Stimulated activated CD4-positive, alpha-beta T cell treated with anti-CD3 and anti-CD28 coated beads, Interleukin-4, amount 100 ng/mL, for 48 hours (primary cell): ENCODE results near the gene ADGRA3.
"Not testable (repeated sequence)": the region's sequence is repeated elsewhere in the genome, so short reads cannot be mapped to it uniquely, and the experiment has no call there.

ENCODE experiments used
- DNase-seq, 2 donors: peaks; one replicate each; pipeline ENCODE4 v3.0.0-alpha.2; 2020; ENCODE audit warnings: low read depth in 2 of 2

Gene ADGRA3

DNA sequence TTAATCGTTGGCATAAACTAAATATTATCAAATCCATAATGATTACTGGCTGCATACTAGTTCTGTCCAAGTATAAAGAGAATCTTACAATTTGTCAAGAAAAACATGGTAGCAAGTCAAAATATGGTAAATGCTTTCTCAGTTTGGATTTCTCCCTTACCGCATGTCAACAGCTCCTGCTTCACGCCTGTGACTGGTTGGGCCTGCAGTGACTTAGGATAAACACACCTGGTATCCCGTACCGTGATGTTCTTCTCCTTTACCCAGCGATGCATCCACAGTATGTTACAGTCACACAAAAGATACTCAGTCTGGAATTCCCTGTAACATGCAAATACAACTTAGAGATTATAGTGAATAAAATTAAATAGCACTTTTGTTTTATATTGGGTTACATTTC is 71.1 kb downstream of the ADGRA3 start:
- DNase-seq, result no peak

DNA sequence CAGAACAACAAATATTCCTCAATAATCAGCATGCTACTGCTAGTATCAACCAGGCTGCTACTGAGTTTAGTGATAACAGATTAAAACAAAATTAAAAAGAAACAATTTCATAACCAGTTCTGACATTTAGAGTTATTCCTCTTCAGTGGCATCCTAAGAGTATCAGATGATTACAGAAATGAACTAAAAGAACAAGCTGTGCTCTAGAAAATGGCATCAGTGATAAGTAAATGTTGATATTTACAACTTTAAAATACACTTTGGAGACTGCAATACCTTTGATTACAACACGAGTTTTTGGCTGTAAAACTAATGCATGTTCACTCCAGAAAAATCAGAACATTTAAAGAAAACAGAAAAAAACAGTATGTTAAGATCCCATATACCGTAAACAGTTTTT is 72.9 kb downstream of the ADGRA3 start:
- no peak for DNase-seq

DNA sequence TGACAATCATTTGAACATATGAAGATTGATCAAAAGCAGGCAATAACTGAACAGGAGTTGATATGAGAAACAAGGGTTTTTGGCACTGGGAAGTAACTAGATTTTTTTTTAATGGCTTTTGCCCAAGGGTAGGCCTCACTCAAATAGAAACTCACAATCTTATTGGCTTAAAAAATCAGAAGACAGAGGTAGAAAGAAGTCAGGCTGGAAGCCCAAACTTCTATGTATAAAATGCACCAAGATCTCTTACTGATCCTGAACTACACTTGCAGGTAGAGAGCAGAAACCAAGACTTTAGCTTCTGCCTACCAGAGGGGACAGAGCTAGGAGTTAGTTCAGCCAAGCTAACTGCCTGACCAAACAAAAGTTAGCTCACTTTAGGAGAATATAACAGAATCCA is 74.9 kb downstream of the ADGRA3 start:
- no peak for DNase-seq

DNA sequence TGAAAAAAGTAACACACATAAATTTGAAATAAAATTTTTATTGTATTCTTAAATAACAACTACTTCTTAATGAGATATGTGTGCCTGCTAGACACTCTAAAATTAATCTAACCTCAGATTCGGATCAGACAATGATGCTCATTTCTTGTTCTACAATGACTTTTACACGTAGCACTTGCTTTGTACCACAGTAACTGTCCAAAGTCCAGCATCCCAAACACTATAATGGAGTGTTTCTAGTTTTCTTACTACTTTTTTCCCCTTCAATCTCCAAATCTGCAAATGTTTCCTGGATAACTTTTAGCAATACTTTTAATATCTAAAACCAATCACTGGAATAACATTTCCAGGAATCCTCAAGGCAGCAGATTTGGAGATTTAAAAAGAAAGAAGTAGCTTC is 75.9 kb downstream of the ADGRA3 start:
- DNase-seq, result no peak

DNA sequence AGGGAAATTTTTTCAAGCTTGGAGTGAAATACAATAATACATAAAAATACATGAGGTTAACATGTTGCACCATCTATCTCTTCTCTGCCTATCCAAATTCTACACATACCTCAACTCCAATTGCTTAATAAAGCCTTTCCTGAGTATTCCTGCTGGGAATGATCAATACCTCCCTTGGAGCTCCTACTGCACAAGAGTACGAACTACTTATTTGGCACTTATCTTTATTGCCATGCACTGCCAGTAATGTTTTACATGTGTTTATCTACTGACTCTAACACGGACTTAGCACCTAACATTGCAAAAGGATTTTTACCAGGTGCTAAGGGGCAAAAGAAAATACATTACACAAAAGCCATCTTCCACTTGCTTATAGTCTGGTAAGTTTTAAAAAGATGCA is 80.2 kb downstream of the ADGRA3 start:
- no peak for DNase-seq

DNA sequence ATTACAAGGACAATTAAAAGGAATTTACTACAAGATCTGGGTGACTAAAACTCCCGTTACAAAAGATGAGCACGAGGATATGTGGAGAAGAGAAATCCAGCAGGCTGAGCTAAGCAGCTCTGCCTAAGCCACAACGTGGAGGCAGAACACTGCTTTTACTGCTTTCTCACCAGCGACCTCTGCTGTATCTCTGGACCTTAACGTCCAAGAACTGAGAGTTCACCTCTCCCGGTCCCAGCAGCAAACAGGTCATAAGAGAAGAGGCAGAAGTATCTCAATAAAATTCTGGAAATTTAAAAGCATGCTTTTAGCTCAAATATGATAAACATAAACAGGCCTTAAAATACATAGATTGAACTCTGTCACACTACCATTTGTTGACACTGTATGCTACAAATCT is 81.0 kb downstream of the ADGRA3 start:
- DNase-seq, result no peak

DNA sequence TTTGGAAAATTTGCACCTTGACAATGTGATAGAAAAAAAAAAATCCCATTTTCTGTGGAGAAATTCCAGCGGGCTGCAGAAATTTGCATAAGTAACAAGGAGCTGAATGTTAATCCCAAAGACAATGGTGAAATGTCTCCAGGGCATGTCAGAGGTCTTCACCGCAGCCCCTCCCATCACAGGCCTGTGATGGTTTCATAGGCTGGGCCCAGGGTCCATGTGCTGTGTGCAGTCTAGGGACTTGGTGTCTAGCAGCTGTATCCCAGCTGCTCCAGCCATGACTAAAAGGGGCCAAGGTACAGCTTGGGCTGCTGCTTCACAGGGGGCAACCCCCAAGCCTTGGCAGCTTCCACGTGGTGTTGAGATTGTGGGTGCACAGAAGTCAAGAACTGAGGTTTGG is 85.2 kb downstream of the ADGRA3 start:
- DNase-seq, result no peak

DNA sequence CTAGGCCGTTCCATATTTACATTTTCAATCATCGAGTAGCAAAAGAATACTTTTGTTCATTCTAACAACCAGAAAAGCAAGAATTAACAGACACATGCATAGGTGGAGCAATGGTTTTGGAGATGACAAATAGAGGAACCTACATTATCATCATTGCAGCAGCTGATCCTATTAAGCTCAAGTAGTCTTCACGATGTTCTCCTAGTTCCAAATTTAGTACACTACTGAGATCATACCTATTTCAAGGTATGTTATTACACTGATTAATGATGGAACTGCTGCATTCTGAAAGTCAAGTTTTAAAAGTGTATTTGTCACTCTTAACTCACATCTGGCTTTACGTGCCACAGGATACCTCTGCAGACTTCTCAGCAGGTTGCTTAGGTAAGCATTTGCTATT is 87.4 kb downstream of the ADGRA3 start:
- DNase-seq, result no peak

DNA sequence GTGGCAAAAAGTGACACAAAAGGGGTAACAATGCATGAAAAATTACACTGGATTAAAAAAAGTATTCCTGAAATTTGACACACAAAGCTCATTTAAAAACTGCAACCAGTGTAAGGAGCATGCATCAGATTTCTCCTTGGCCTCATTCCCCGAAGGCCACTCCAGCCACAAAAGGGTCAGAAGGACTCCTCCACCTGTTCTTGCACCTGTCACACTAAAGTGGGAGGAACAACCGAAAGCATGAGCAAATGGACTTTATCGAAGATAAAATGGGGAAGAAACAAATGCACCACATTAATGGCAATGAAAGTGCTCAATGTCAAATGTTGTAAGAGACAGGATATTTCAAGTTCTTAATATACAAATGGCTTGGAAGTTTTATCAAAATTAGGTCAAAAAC is 88.2 kb downstream of the ADGRA3 start:
- no peak for DNase-seq

DNA sequence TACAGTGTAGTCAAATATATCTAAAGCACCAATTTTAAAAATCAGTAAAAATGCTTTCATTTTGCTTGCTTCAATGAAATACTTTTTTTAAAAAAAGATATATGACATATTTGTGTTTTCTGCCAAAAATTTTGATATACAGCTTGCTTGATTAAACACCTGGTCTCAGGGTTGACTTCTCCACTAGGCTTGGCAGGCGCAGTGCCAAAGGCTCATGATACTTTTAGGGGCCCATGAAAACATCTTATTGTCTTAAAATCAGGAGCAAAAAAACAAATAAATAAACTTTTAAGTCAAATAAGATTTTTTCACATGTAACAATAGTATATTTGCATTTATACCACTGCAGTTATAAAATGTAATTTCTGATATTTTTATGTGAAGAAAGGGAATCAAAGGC is 95.6 kb downstream of the ADGRA3 start:
- no peak for DNase-seq

DNA sequence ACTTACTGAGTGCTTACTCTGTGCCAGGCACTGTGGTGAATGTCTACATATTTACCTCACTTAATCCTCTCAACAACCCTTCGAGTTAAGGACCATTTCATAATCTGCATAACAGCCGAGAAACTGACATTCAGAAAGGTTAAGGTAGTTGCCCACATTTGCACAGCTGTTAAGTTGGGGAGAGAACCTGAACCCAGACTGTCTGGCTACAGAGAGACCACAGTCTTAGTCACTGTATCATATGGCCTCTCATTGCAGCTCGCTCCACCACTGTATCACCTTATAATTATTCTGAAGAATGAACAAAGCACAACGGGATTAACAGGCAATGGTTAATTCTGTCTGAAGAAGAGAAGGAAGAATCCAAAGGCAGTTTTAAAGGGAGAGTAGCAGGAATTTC is 98.5 kb downstream of the ADGRA3 start:
- DNase-seq, result no peak

DNA sequence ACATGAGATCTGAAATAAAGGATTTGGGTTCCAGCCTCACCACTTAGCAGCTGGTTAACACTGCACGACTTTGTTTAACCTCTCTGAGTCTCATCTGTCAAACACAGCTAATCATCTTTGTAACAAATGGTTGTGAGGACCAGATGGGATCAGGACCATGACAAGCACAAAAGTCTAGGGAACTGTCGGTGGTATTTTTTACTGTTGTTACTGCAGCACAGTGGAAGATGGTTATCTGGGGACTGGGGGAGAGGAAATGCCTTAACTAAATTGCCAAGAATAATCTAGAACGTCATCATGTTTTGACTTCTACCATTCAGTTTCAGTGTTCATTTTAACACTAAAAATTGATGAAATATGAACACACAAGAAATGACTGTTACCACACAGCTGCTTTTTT is 99.5 kb downstream of the ADGRA3 start:
- no peak for DNase-seq

DNA sequence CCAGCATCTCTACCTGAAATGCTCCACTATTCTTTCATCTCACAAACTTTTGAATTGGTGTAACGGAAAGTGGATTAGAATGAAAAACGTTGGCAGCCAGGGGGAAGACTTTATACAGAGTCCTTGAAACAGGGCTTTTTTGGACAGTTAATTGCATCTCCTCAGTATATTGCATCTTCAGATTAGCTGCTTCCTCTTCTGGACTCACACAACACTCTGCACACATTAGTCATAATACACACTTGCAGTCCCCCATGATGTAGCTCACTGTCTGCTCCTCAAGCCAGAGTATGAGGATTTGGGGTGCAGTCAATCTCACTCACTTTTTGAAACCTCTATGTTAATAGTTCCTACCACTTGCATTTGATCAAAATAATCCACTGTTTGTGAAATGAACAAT is 101.0 kb downstream of the ADGRA3 start:
- no peak for DNase-seq

DNA sequence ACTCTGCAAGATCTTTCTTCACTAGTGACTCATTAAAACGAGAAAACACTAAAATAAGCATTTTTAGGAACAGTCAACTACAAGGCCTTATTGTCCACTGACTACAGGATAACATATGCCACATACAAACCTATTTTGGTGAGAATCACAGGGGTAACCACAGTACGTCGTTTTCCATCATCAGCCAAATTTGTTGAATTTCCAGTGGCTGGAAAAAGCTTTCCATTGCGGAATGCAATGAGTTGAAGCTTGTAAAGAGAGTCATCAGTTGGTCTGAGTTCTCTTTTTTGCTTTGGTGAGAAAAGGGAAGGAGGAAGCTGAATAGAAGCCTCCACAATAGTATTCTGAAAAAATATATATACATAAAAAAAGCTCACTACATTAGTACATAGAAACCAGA is 102.4 kb downstream of the ADGRA3 start:
- no peak for DNase-seq

DNA sequence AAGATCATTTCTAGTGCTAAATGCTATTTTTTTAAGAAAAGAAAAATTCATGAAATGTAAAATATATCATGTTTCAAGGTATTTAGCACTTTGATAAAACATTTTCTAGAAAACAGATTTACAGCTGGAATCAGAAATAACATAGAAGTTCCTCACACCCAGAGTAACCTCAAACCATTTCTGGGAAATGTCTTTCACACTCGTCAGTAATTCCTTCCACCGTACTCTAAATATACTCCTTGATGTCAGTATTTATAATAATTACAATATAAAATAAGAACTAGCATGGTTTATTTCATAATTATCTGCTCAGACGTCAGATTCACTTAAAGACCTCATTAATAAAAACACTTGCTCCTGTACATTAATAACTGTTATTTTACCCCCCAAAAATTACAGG is 103.9 kb downstream of the ADGRA3 start:
- no peak for DNase-seq

DNA sequence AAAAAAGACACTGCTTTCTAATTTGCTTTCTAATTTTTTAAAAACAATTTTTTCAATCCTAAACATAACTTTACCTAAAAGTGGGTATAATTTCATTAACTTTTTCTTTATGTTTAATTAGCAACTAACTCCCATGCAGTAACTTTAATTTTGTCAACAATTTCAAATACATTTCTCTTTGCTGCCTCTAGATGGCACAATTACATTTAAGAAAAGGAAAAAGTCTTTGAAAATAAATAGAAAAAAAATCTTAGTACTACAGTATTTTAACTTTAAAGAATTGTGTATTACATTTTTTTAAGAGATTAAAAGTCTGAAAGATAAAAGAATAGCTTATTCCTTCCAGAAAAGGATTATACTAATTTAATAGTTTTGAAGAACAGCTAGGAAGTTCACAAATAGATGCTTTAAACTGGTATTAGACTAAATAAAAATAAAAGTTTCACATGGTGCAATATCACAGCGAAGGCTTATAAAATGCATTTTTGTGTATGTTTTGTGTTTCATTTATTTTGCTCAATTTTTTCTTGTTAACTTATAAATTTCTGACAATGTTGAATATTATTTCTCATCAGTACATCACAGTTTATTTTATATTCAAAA is 105.1 kb downstream of the ADGRA3 start:
- DNase-seq, result no peak

DNA sequence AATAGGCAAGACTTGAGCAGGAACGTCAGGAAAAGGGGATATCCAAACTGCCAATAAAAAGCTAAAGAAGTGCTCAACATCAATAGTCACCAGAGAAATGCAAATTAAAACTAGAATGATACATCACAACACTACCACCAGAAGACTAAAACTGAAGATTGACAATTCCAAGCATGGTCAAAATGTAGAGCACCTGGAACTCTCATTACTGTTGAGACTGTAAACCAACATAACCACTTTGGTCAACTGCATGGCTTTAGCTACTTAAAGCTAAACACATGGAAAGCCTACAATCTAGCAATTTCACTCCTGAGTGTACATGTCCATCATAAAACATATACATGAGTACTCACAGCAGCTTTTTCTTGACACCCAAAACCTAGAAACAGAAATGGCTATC is 107.4 kb downstream of the ADGRA3 start:
- DNase-seq, result no peak

DNA sequence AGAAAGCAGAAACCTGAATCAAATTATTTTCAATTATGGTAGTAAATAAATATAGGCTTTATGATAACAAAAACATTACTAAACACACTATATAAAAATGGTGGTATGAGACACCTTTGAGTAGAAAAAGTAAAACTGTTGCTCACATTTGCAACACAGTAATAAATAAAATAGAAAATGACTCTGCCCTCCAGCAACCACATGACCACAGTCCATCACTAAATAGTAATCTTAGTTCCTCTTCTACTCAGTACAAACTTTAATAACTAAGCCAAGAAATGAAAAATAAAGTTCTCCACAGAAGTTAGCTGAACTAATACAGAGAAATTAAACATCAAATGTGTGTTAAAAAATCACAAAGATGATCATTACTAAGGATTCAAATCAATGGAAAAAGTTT is 108.5 kb downstream of the ADGRA3 start:
- DNase-seq, result no peak

DNA sequence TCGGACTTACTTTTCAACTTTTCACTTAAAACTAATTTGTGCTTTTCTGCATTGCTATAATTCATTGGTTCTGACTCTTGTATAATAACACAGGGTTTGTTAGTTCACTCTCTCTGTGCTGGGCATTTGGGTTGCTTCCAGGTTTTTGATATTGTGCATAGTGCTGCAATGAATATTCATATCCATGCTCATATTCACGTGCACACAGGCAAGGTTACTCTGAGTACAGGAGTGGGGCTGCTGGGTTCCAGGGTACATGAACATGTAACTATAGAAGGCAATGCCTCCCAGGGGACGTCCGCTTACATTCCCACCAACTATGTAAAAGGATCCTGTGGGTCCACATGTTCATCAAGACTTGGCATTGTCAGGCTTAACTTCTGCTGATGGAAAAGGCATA is 117.2 kb downstream of the ADGRA3 start:
- no peak for DNase-seq

DNA sequence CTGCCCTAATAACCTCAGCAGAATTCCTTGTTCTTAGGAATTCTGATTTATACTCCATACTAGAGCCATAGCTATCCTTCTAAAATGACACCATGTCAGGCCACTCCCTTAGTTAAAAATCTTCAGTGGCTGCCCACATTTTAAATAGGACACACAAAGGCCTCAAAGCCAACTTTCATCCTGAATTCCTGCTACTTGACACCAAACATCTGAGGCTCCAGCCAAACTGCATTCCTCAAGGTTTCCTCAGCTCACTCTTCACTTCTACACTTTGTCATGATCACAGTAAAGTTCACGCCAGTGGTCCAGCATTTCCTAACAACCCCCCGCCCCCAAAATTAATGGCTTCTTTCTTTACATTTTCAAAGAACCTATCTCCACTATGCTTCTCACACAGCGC is 124.3 kb downstream of the ADGRA3 start:
- no peak for DNase-seq

DNA sequence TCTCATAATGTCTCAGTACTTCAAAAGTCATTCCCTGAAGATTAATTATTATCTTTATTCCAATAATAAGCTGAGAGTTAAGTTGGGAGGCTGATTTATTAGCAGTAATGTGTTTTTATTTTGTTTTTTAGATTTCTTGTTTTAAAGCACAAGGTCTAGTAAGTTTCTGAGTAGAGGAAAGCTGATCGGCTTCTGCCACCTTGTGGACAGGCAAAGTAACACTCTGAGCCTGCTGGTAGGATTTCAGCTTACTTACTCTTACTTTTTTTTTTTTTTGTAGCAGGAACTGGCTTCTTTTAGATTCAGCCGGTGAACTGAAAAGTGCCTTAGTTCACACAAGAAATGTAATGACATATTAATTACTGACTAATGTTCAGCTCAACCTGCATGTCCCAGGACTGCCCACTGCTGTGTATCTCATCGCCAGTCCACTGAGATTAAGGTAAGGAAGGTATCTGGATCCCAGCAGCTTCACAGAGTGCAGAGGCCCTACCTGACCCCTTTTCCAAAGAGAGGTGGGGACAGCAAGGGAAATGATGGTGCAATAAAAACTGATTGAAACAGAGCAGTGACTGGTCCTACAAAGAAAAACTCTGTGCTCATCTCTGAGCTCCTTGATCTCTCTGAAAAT is 126.5 kb downstream of the ADGRA3 start:
- DNase-seq, result peak; percentile 14 to 18

DNA sequence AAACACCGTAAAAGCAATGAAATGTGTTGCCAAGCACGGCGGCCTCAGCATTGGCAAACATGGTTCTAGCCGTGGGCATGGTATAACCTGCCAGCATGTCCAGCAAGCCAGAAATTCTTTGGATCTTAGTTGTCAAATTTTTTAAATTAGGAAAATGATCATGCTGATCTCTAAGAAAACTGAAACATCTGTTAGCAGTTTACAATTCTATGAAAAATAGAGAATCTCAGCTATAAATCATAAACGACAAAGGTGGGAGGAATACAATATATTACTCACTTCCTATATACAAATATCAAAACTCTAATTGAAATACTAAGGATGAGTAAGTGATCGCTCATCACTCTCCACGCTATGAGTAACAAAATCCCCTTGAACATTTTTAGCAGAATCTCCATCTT is 130.3 kb downstream of the ADGRA3 start:
- no peak for DNase-seq

DNA sequence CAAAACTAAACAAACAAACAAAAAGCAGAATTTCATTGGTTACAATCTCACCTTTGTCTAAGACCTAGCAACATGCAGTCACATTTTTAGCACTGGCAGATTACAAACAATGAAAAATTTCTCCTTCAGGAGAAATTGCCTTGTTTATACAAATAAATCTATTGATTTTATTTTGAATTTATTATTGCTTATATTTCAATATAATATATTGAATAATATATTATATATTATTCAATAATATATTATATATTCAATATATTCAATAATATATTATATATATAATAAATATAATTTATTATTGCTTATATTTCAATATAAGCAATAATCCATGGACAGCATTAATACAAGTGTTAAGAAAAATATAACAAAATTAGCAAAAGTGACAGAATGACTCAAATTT is 131.7 kb downstream of the ADGRA3 start:
- no peak for DNase-seq

DNA sequence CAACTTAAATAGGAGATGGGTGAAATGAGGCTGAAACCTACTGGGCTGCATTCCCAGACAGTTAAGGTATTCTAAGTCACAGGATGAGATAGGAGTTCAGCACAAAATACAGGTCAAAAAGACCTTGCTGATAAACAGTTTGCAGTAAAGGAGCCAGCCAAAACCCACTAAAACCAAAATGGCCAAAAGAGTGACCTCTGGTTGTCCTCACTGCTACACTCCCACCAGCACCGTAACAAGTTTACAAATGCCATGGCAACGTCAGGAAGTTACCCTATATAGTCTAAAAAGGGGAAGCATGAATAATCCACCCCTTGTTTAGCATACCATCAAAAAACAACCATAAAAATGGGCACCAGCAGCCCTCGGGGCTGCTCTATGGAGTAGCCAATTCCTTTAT is 133.7 kb downstream of the ADGRA3 start:
- not testable (repeated sequence) for DNase-seq
